ENCODE data around the gene CTSC.
"Not testable (repeated sequence)": the region's sequence is repeated elsewhere in the genome, so short reads cannot be mapped to it uniquely, and the experiment has no call there.

The CTSC gene

GRCh38 chr11:88352139-88352538, 14.6 kb upstream of the CTSC start:
- DNase-seq (ENCODE audit: low read depth in 3 of 3): no peak

GRCh38 chr11:88348870-88349269, 11.3 kb upstream of the CTSC start:
- no peak for DNase-seq (ENCODE audit: low read depth in 3 of 3)

- DNase-seq (ENCODE audit: low read depth in 3 of 3): no peak
These were observed 8.4 kb upstream of the CTSC start for GRCh38 chr11:88345949-88346348.

GRCh38 chr11:88345408-88345807, 7.9 kb upstream of the CTSC start:
- DNase-seq (ENCODE audit: low read depth in 3 of 3): no peak

- no peak for DNase-seq (ENCODE audit: low read depth in 3 of 3)
These were observed 7.3 kb upstream of the CTSC start for GRCh38 chr11:88344869-88345268.

- no peak for DNase-seq (ENCODE audit: low read depth in 3 of 3)
These were observed 4.2 kb upstream of the CTSC start for GRCh38 chr11:88341522-88342251.

GRCh38 chr11:88340366-88340935, 2.9 kb upstream of the CTSC start:
- DNase-seq (ENCODE audit: low read depth in 3 of 3): no peak

GRCh38 chr11:88337987-88338668, 592 bp upstream of the CTSC start:
- DNase-seq (ENCODE audit: low read depth in 3 of 3): peak in 2 of 3 experiments; percentile 36 to 62

- no peak for DNase-seq (ENCODE audit: low read depth in 3 of 3)
These were observed 2.3 kb downstream of the CTSC start for GRCh38 chr11:88335284-88335683.

- DNase-seq (ENCODE audit: low read depth in 3 of 3): no peak
These were observed 3.7 kb downstream of the CTSC start for GRCh38 chr11:88333862-88334261.

GRCh38 chr11:88332851-88333250, 4.7 kb downstream of the CTSC start:
- DNase-seq (ENCODE audit: low read depth in 3 of 3): no peak

GRCh38 chr11:88330826-88331428, 6.6 kb downstream of the CTSC start:
- DNase-seq (ENCODE audit: low read depth in 3 of 3): no peak

- DNase-seq (ENCODE audit: low read depth in 3 of 3): no peak
These were observed 7.8 kb downstream of the CTSC start for GRCh38 chr11:88329563-88330250.

GRCh38 chr11:88327462-88328143, 9.9 kb downstream of the CTSC start:
- no peak for DNase-seq (ENCODE audit: low read depth in 3 of 3)

- no peak for DNase-seq (ENCODE audit: low read depth in 3 of 3)
These were observed 10.5 kb downstream of the CTSC start for GRCh38 chr11:88327061-88327460.

- no peak for DNase-seq (ENCODE audit: low read depth in 3 of 3)
These were observed 11.4 kb downstream of the CTSC start for GRCh38 chr11:88326099-88326498.

- no peak for DNase-seq (ENCODE audit: low read depth in 3 of 3)
These were observed 12.8 kb downstream of the CTSC start for GRCh38 chr11:88324562-88325345.

- DNase-seq (ENCODE audit: low read depth in 3 of 3): not testable (repeated sequence)
These were observed 14.7 kb downstream of the CTSC start for GRCh38 chr11:88322881-88323280.

- not testable (repeated sequence) for DNase-seq (ENCODE audit: low read depth in 3 of 3)
These were observed 16.1 kb downstream of the CTSC start for GRCh38 chr11:88321412-88321811.

GRCh38 chr11:88320149-88320559, 17.4 kb downstream of the CTSC start:
- DNase-seq (ENCODE audit: low read depth in 3 of 3): no peak

- no peak for DNase-seq (ENCODE audit: low read depth in 3 of 3)
These were observed 19.5 kb downstream of the CTSC start for GRCh38 chr11:88318017-88318416.

Data from stimulated activated CD4-positive, alpha-beta T cell treated with anti-CD3 and anti-CD28 coated beads, TNF-alpha, amount 100 ng/mL, for 24 hours (primary cell).